ENCODE measurements around the gene TBCC. TPM values are rescaled to one million over a fixed set of nuclear protein-coding genes. Genes with fewer than 3 reads are reported as not detected.

TBCC gene
- total and polyA plus RNA-seq, 2 of the 13 experiments (the other 11 are each of a cell fraction or from before 2014, with no cell fraction given) = 14.8 to 36.1 TPM

- TF ChIP-seq PBX3 (CRISPR knock-in tag; IDR thresholded peaks at IDR 0.05; ENCODE audit: borderline replicate concordance) (no peak), ZNF343 (CRISPR knock-in tag; IDR thresholded peaks at IDR 0.05) (peak; percentile 95), E2F1 (CRISPR knock-in tag; IDR thresholded peaks at IDR 0.05) (no peak; the same call in 1 of the 2 replicates), CBX5 (CRISPR knock-in tag; IDR thresholded peaks at IDR 0.05; ENCODE audit: borderline replicate concordance) (no peak; the same call in 1 of the 2 replicates), ZNF18 (CRISPR knock-in tag; IDR thresholded peaks at IDR 0.05; ENCODE audit: insufficient replicate concordance) (peak; percentile 96), DZIP1 (CRISPR knock-in tag; IDR thresholded peaks at IDR 0.05) (no peak), HOMEZ (CRISPR knock-in tag; IDR thresholded peaks at IDR 0.05; ENCODE audit: low read depth) (peak; percentile 57; the same call in 1 of the 2 replicates), YEATS2 (CRISPR knock-in tag; IDR thresholded peaks at IDR 0.05; ENCODE audit: borderline replicate concordance) (peak; percentile 76; the same call in 1 of the 2 replicates), TBX2 (CRISPR knock-in tag; IDR thresholded peaks at IDR 0.05; ENCODE audit: borderline replicate concordance) (peak; percentile 81), THAP11 (CRISPR knock-in tag; IDR thresholded peaks at IDR 0.05) (peak; percentile 39; the same call in 1 of the 2 replicates), ZNF639 (CRISPR knock-in tag; conservative IDR thresholded peaks at IDR 0.05) (peak; percentile 62; the same call in 1 of the 2 replicates), HOXD1 (CRISPR knock-in tag; IDR thresholded peaks at IDR 0.05) (no peak; the same call in 1 of the 2 replicates), KLF6 (CRISPR knock-in tag; IDR thresholded peaks at IDR 0.05) (peak; percentile 90; the same call in 1 of the 2 replicates), MEIS1 (CRISPR knock-in tag; IDR thresholded peaks at IDR 0.05; ENCODE audit: borderline replicate concordance) (peak; percentile 65; the same call in 1 of the 2 replicates), PHB2 (IDR thresholded peaks at IDR 0.05; ENCODE audit: partially characterized antibody) (no peak), ZSCAN21 (CRISPR knock-in tag; IDR thresholded peaks at IDR 0.05; ENCODE audit: borderline replicate concordance) (peak; percentile 73), ZNF772 (CRISPR knock-in tag; IDR thresholded peaks at IDR 0.05) (peak; percentile 82; the same call in 1 of the 2 replicates)
These were observed 824 bp upstream of the TBCC start (continued) for GRCh38 chr6:42746463-42747391.
